ENCODE data around the gene ORAI2.
"Not testable (repeated sequence)": the region's sequence is repeated elsewhere in the genome, so short reads cannot be mapped to it uniquely, and the experiment has no call there.

GRCh38 chr7:102454932-102455331 is 21.6 kb downstream of the ORAI2 start:
- not testable (repeated sequence) for TF ChIP-seq POLR2A (IDR thresholded peaks at IDR 0.05)
- TF ChIP-seq, protein P1, sequence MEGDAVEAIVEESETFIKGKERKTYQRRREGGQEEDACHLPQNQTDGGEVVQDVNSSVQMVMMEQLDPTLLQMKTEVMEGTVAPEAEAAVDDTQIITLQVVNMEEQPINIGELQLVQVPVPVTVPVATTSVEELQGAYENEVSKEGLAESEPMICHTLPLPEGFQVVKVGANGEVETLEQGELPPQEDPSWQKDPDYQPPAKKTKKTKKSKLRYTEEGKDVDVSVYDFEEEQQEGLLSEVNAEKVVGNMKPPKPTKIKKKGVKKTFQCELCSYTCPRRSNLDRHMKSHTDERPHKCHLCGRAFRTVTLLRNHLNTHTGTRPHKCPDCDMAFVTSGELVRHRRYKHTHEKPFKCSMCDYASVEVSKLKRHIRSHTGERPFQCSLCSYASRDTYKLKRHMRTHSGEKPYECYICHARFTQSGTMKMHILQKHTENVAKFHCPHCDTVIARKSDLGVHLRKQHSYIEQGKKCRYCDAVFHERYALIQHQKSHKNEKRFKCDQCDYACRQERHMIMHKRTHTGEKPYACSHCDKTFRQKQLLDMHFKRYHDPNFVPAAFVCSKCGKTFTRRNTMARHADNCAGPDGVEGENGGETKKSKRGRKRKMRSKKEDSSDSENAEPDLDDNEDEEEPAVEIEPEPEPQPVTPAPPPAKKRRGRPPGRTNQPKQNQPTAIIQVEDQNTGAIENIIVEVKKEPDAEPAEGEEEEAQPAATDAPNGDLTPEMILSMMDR (IDR thresholded peaks at IDR 0.05) = not testable (repeated sequence)

Data from lower leg skin (tissue), 3 donors.